Measurements from ENCODE around the gene PHACTR1. TPM values are rescaled to one million over a fixed set of nuclear protein-coding genes. Genes with fewer than 3 reads are reported as not detected.

Gene PHACTR1
- total and polyA plus RNA-seq, 2 of the 4 experiments (the other 2 are of a cell fraction): not detected

DNA sequence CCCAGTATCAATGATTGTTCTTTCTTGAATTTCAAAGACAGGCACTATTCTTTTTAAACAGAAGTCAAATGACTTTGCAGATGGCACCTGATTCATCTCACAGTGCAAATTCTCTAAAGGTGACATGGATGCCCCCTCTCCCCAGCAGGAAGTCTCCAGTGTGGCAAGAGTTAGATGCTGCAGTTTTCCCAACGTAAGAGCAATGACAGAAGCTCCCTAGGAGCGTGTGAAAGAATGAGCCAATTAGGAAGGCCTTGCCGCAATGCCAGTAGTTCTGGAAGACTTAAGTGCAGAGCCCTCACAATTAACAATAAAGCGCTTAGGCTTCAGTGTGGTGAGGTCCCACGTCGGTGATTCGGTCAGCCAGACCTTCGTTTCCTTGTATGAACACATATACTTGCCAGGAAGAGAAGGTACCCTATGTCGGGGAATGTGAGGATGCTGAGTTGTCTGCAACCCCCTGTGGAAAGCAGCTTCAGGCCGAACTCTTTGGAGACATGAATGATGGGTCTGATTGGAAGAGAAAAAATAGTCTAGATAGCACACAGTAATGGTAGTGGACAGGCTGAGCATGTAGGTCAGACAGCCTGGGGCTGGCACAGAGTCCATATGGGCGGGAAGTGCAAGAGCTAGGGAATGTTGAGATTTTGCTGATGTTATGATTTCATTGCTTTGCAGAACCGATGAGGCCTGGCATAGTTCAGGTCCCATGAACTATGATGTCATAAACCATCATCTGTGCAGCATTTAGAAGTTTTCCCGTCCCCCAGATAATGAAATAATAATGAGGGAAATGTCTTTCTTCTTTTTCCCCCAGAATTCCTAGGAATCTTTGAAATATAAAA is 132.6 kb downstream of the PHACTR1 start:
- H2BK5ac ChIP-seq (ENCODE audit: low read depth, low read length, poor library complexity, severe bottlenecking): no peak overlapping the region
- H3K27ac ChIP-seq (ENCODE audit: insufficient read depth, low read length): no peak overlapping the region
- H3K4ac ChIP-seq (ENCODE audit: low read depth, low read length): no peak overlapping the region
- H2AK9ac ChIP-seq (replicated peaks; ENCODE audit: low read depth, low read length, poor library complexity): no peak overlapping the region
- no CpG with 5 or more reads among the region's 13 CpGs for WGBS, 2 experiments (ENCODE audit: extremely low coverage in 2 of 2, insufficient read length in 1 of 2)
- no peak overlapping the region for H2BK120ac ChIP-seq (ENCODE audit: low read depth, low read length)
- DNase-seq (no peak), ATAC-seq (ENCODE audit: low read depth) (no peak)
- no peak overlapping the region for H3K56ac ChIP-seq (ENCODE audit: extremely low read depth, insufficient read depth, low read length)
- H3K4me1 ChIP-seq (ENCODE audit: control insufficient read depth, insufficient read depth, low read length): no peaks in the 10 kb centered on the region
- dilution Hi-C loops (cut with HindIII; ENCODE audit: low sequenced_read_pairs, unreplicated experiment) (no loop called here), intact Hi-C loops (cut with micrococcal nuclease) (no loop called here), in situ Hi-C loops (cut with MboI; ENCODE audit: low sequenced_read_pairs) (no loop called here)
- H3K4me3 ChIP-seq (ENCODE audit: insufficient read depth, low read depth, low read length): no peak overlapping the region
- peaks cover 2% of the 10 kb centered on the region; the same call in 1 of the 2 replicates for H3K9me3 ChIP-seq (ENCODE audit: control insufficient read depth, insufficient read depth, low read length)
- no TSS peak for BruUV-seq (replicated peaks)
- H3K79me1 ChIP-seq (ENCODE audit: low read depth in 1 of 2, low read length in 2 of 2): no peaks in the 10 kb centered on the region
- H3K27me3 ChIP-seq (ENCODE audit: control insufficient read depth, insufficient read depth, low read length): no peaks in the 10 kb centered on the region
- no peak overlapping the region for H3K14ac ChIP-seq (replicated peaks; ENCODE audit: low read depth, low read length)
- CTCF ChIA-PET: no interaction called here
- H2BK20ac ChIP-seq (ENCODE audit: low read depth, low read length): no peak overlapping the region
- no peaks in the 10 kb centered on the region for H3K9me1 ChIP-seq (ENCODE audit: insufficient read depth, low read length)
- H2BK15ac ChIP-seq (ENCODE audit: low read depth, low read length): no peak overlapping the region
- no peak overlapping the region for H3K23ac ChIP-seq (ENCODE audit: low read depth, low read length)
- no peak overlapping the region for H2AK5ac ChIP-seq (ENCODE audit: low read depth, low read length)
- no peak overlapping the region for H4K5ac ChIP-seq (ENCODE audit: low read depth, low read length)
- H4K91ac ChIP-seq (ENCODE audit: insufficient read depth, low read depth, low read length): no peak overlapping the region
- no peaks in the 10 kb centered on the region for H3K36me3 ChIP-seq (ENCODE audit: control insufficient read depth, insufficient read depth, low read length)
- no peak for TF ChIP-seq MAFK (IDR thresholded peaks at IDR 0.05; ENCODE audit: low read depth, low read length)
- POLR2A ChIA-PET (ENCODE audit: unreplicated experiment): no interaction called here
- H4K8ac ChIP-seq (ENCODE audit: low read depth in 2 of 2, low read length in 2 of 2): no peak overlapping the region
- no peaks in the 10 kb centered on the region for H4K20me1 ChIP-seq (ENCODE audit: insufficient read depth, low read length)
- no peak overlapping the region for H3K9ac ChIP-seq (ENCODE audit: low read depth, low read length)
- H2AFZ ChIP-seq (replicated peaks; ENCODE audit: low read length, poor library complexity): no peak overlapping the region
- H3K4me2 ChIP-seq (ENCODE audit: low read depth, low read length): no peak overlapping the region
- no peak overlapping the region for H3K18ac ChIP-seq (ENCODE audit: low read depth, low read length)
